Adrenal gland (tissue), 5 donors: Measurements from ENCODE around the gene ZNF205.

Experiments
- CTCF ChIP-seq, 6 experiments: fragments of 450-650 bp in 4 of 6; fragments of 200-600 bp in 2 of 6; sonication (generic) in 1 of 6; IDR thresholded peaks; 1 replicate in 5 of 6; 2 replicates in 1 of 6; pipeline versions ENCODE4 v1.5.1 to v1.8.0; 2016 to 2021; ENCODE audit warnings: antibody characterized with exemption in 6 of 6, mild to moderate bottlenecking in 2 of 6, moderate library complexity in 1 of 6
- POLR2A ChIP-seq, 2 donors: fragments of 450-650 bp; IDR thresholded peaks; one replicate each; pipeline ENCODE4 v1.6.1; 2017; ENCODE audit warnings: antibody characterized with exemption in 2 of 2, mild to moderate bottlenecking in 2 of 2, moderate library complexity in 1 of 2
- donor health status: DM: no; HTN: no; CAD: no.

GRCh38 chr16:3076577-3076976 lies 35.8 kb upstream of the ZNF205 start:
- TF ChIP-seq CTCF (IDR thresholded peaks at IDR 0.05) (no peak), POLR2A (IDR thresholded peaks at IDR 0.05) (no peak)
